Adrenal gland (tissue), 12 donors: ENCODE measurements around the gene CCDC169. TPM values are rescaled to one million over a fixed set of nuclear protein-coding genes. Genes with fewer than 3 reads are reported as not detected.

Experiments
- DNase-seq, 7 donors: peaks; one replicate each; pipeline ENCODE4 v3.0.0-alpha.2; 2019 to 2020
- H3K27ac ChIP-seq, 5 donors: fragments of 200-600 bp; sonication (generic) in 4 of 5; 1 replicate in 3 of 5; 2 replicates in 2 of 5; pipeline versions ENCODE4 v1.5.1 to v1.8.0; 2016 to 2020; ENCODE audit warnings: mild to moderate bottlenecking in 1 of 5
- H3K27me3 ChIP-seq: fragments of 200-600 bp; 2 replicates; pipeline ENCODE4 v1.8.0; 2021
- H3K36me3 ChIP-seq, 2 donors: fragments of 200-600 bp; replicated peaks in 1 of 2; 1 replicate in 1 of 2; 2 replicates in 1 of 2; pipeline versions ENCODE4 v1.5.1 to v1.8.0; 2018 to 2022
- H3K4me1 ChIP-seq, 2 donors: fragments of 200-600 bp; replicated peaks in 1 of 2; 1 replicate in 1 of 2; 2 replicates in 1 of 2; pipeline versions ENCODE4 v1.5.1 to v1.8.0; 2018 to 2021
- H3K4me3 ChIP-seq, 4 donors: fragments of 200-600 bp; sonication (generic) in 3 of 4; one replicate each; pipeline ENCODE4 v1.5.1; 2016 to 2018
- H3K9me3 ChIP-seq, 3 donors: fragments of 200-600 bp; sonication (generic) in 1 of 3; replicated peaks in 1 of 3; 1 replicate in 2 of 3; 2 replicates in 1 of 3; pipeline versions ENCODE4 v1.5.1 to v1.8.0; 2016 to 2021
- CTCF ChIP-seq, 6 experiments: fragments of 450-650 bp in 4 of 6; fragments of 200-600 bp in 2 of 6; sonication (generic) in 1 of 6; IDR thresholded peaks; 1 replicate in 5 of 6; 2 replicates in 1 of 6; pipeline versions ENCODE4 v1.5.1 to v1.8.0; 2016 to 2021; ENCODE audit warnings: antibody characterized with exemption in 6 of 6, mild to moderate bottlenecking in 2 of 6, moderate library complexity in 1 of 6
- POLR2A ChIP-seq, 2 donors: fragments of 450-650 bp; IDR thresholded peaks; one replicate each; pipeline ENCODE4 v1.6.1; 2017; ENCODE audit warnings: antibody characterized with exemption in 2 of 2, mild to moderate bottlenecking in 2 of 2, moderate library complexity in 1 of 2
- WGBS, 4 donors: extraction: QIAGEN DNeasy Blood & Tissue Kit in 2 of 4; methylation state at CpG; one replicate each; pipeline versions ENCODE4 v1.1.5 to v1.1.7; 2013 to 2017; 5-methylcytosine and 5-hydroxymethylcytosine counted together
- intact Hi-C, 2 donors: fragments of 100-400 bp; cut with DNase I; formaldehyde crosslinking; loops; one replicate each; pipeline versions ENCODE4 v1.14.1 to v1.15.0; 2022 to 2023
- polyA plus RNA-seq, 3 donors: library from polyadenylated mRNA; stranded (reverse); fragments of 200-250 nt in 2 of 3; fragments of 350-450 nt in 1 of 3; fragmentation: Illumina TruSeq in 1 of 3; extraction: RNeasy Lipid Tissue Mini Kit (QIAGEN cat#74804) in 1 of 3; gene quantifications; one replicate each; pipeline ENCODE4 v1.2.3, GENCODE V29; 2013 to 2014
- small RNA-seq, 2 donors: library from RNA; depleted of rRNA; stranded (forward); fragments of <200 nt; gene quantifications; one replicate each; pipeline ENCODE3, GENCODE V24; 2016
- total RNA-seq, 9 donors: library from RNA; depleted of rRNA in 4 of 9; stranded (reverse); fragments of >200 nt in 4 of 9; fragments of 120-200 nt in 1 of 9; fragmentation: NEBNext Ultra II Directional in 1 of 9; extraction: Animal tissue kit (Norgen Biotek cat#: 25700) in 1 of 9; gene quantifications; one replicate each; pipeline versions ENCODE4 v1.1.0 to v1.2.4, GENCODE V29; 2013 to 2023
- donor health status: healthy with polysubstance abuse.
- donor health status: Bipolar disorder and iron deficiency.
- donor health status: DM: yes; HTN: yes; CAD: no.
- donor health status: DM: no; HTN: no; CAD: no.
- donor health status: DM: no; HTN: no; CAD: no.
- donor health status: DM: yes; HTN: yes; CAD: no.

CCDC169 gene
- total and polyA plus RNA-seq, 12 donors = 0.18 to 3.7 (median 1.7) TPM

DNA sequence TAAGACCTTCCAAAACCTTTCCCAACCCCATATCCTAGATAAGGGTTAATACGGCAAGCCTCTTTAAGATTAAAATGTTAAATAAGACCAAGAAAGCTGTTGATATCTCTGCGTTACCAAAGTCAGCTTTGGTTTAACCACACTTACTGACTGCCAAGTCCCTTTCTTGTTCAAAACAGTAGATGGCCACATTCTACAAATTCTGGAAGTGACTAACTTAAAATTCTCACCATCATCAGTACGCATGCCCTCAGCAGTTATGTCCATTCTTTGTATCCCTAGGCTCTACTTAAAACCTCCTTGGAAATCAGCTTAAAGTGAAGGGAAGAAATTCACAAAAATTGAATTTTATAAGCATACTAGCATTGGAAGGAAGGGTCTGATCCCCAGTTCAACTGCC, 106.8 kb downstream of the CCDC169 start:
- H3K4me3 ChIP-seq = no peak overlapping the region
- H3K4me1 ChIP-seq = no peaks in the 10 kb centered on the region
- H3K27me3 ChIP-seq = no peaks in the 10 kb centered on the region
- no peaks in the 10 kb centered on the region for H3K9me3 ChIP-seq
- no peaks in the 10 kb centered on the region for H3K36me3 ChIP-seq
- 80 to 92% (median 89%) methylated on average over 3 of the region's 3 CpGs for WGBS, 4 donors
- intact Hi-C loops = no loop called here
- H3K27ac ChIP-seq = no peak overlapping the region
- no peak for TF ChIP-seq POLR2A (IDR thresholded peaks at IDR 0.05)
- no peak for TF ChIP-seq CTCF (IDR thresholded peaks at IDR 0.05)
- DNase-seq = no peak

GRCh38 chr13:36188441-36188840, 109.2 kb downstream of the CCDC169 start:
- Histone ChIP-seq H3K9me3 (no peaks in the 10 kb centered on the region), H3K36me3 (no peaks in the 10 kb centered on the region), H3K4me1 (no peaks in the 10 kb centered on the region), H3K27me3 (no peaks in the 10 kb centered on the region), H3K27ac (no peak overlapping the region), H3K4me3 (no peak overlapping the region)
- 88 to 97% (median 94%) methylated on average over 1 of the region's 1 CpG for WGBS, 4 donors
- intact Hi-C loops = no loop called here
- no peak for DNase-seq
- TF ChIP-seq POLR2A (IDR thresholded peaks at IDR 0.05) (no peak), CTCF (IDR thresholded peaks at IDR 0.05) (no peak)

- H3K27me3 ChIP-seq = no peaks in the 10 kb centered on the region
- H3K4me1 ChIP-seq = no peaks in the 10 kb centered on the region
- intact Hi-C loops = no loop called here
- no peak overlapping the region for H3K27ac ChIP-seq
- H3K36me3 ChIP-seq = no peaks in the 10 kb centered on the region
- TF ChIP-seq POLR2A (IDR thresholded peaks at IDR 0.05) (no peak), CTCF (IDR thresholded peaks at IDR 0.05) (no peak)
- no peak for DNase-seq
- no peak overlapping the region for H3K4me3 ChIP-seq
- no peaks in the 10 kb centered on the region for H3K9me3 ChIP-seq
Observed at GRCh38 chr13:36183901-36184300, 113.7 kb downstream of the CCDC169 start.

Small RNA genes within 50 kb of the gene (small RNA-seq; reads per million reads assigned to genes)
- gene RNU6-71P = 0 reads per million in 2 donors

Other genes with a start within 250 kb of the CCDC169 start
- gene DCLK1, start 166.4 kb downstream of the CCDC169 start, total RNA-seq = 10 to 100 TPM in 1 of 9 donors, 1 to 10 TPM in 6, under 1 TPM in 2; 0.68 to 22.6 (median 2.0) TPM
- 1 to 10 TPM; 2.3 to 3.3 (median 2.7) TPM for gene DCLK1, start 166.4 kb downstream of the CCDC169 start, polyA plus RNA-seq
- 1 to 10 TPM in 3 of 9 donors, under 1 TPM in 3, not detected in 3; 0.18 to 1.6 (median 0.80) TPM for gene SOHLH2, start 83.3 kb downstream of the CCDC169 start, total RNA-seq
- 1 to 10 TPM in 1 of 3 donors, under 1 TPM in 2; 0.26 to 1.4 (median 0.67) TPM for gene SOHLH2, start 83.3 kb downstream of the CCDC169 start, polyA plus RNA-seq
- 100 to 1,000 TPM in 3 of 9 donors, 10 to 100 TPM in 6; 56.0 to 208 (median 92.1) TPM for gene SPART, start 48.6 kb upstream of the CCDC169 start, total RNA-seq
- gene SPART, start 48.6 kb upstream of the CCDC169 start, polyA plus RNA-seq = 100 to 1,000 TPM in 1 of 3 donors, 10 to 100 TPM in 2; 29.2 to 314 (median 31.6) TPM
- gene CCNA1, start 134.7 kb upstream of the CCDC169 start, total RNA-seq = under 1 TPM in 8 of 9 donors, not detected in 1; 0.11 to 0.61 (median 0.40) TPM
- 1 to 10 TPM in 2 of 3 donors, under 1 TPM in 1; 0.91 to 1.8 (median 1.3) TPM for gene CCNA1, start 134.7 kb upstream of the CCDC169 start, polyA plus RNA-seq